Peyer's patch (tissue), 4 donors: ENCODE measurements around the gene PDGFC. TPM values are rescaled to one million over a fixed set of nuclear protein-coding genes. Genes with fewer than 3 reads are reported as not detected.

Source experiments
- DNase-seq, 3 donors: peaks; one replicate each; pipeline ENCODE4 v3.0.0-alpha.2; 2017 to 2019
- H3K27ac ChIP-seq, 4 donors: fragments of 200-600 bp; sonication (generic); one replicate each; pipeline ENCODE4 v1.5.1; 2016 to 2019
- H3K27me3 ChIP-seq, 2 donors: fragments of 200-600 bp; sonication (generic); one replicate each; pipeline ENCODE4 v1.5.1; 2019
- H3K36me3 ChIP-seq, 3 donors: fragments of 200-600 bp; sonication (generic); one replicate each; pipeline ENCODE4 v1.5.1; 2016 to 2019
- H3K4me1 ChIP-seq, 4 donors: fragments of 200-600 bp; sonication (generic); one replicate each; pipeline ENCODE4 v1.5.1; 2016 to 2019
- H3K4me3 ChIP-seq, 4 donors: fragments of 200-600 bp; sonication (generic); 1 replicate in 3 of 4; 2 replicates in 1 of 4; pipeline ENCODE4 v1.5.1; 2016 to 2019; ENCODE audit warnings: mild to moderate bottlenecking in 1 of 4
- H3K9me3 ChIP-seq, 4 donors: fragments of 200-600 bp; sonication (generic); one replicate each; pipeline ENCODE4 v1.5.1; 2016 to 2019; ENCODE audit warnings: mild to moderate bottlenecking in 1 of 4
- CTCF ChIP-seq, 6 experiments: fragments of 450-650 bp in 4 of 6; fragments of 200-600 bp in 2 of 6; sonication (generic) in 1 of 6; IDR thresholded peaks; one replicate each; pipeline ENCODE4 v1.5.1; 2017 to 2019; ENCODE audit warnings: antibody characterized with exemption in 6 of 6, mild to moderate bottlenecking in 3 of 6, moderate library complexity in 1 of 6
- POLR2A ChIP-seq, 2 donors: fragments of 450-650 bp; IDR thresholded peaks; one replicate each; pipeline ENCODE4 v1.5.1; 2017; ENCODE audit warnings: antibody characterized with exemption in 2 of 2, mild to moderate bottlenecking in 2 of 2, moderate library complexity in 2 of 2
- total RNA-seq, 4 donors: library from RNA; depleted of rRNA; stranded (reverse); fragments of >200 nt; gene quantifications; one replicate each; pipeline ENCODE4 v1.1.0, GENCODE V29; 2016

The PDGFC gene
- total RNA-seq, 4 donors from 2014 or later: 4.4 to 17.3 (median 11.5) TPM

GRCh38 chr4:156952078-156952759 is 19.4 kb downstream of the PDGFC start:
- Histone ChIP-seq H3K4me1 (no peaks in the 10 kb centered on the region), H3K36me3 (no peaks in the 10 kb centered on the region), H3K9me3 (no peaks in the 10 kb centered on the region), H3K4me3 (no peak overlapping the region), H3K27me3 (no peaks in the 10 kb centered on the region), H3K27ac (no peak overlapping the region)
- no peak for DNase-seq
- TF ChIP-seq POLR2A (IDR thresholded peaks at IDR 0.05): no peak
- no peak for TF ChIP-seq CTCF (IDR thresholded peaks at IDR 0.05)

- no peak for TF ChIP-seq CTCF (IDR thresholded peaks at IDR 0.05)
- H3K27ac ChIP-seq: no peak overlapping the region
- H3K36me3 ChIP-seq: no peaks in the 10 kb centered on the region
- DNase-seq: no peak
- no peaks in the 10 kb centered on the region for H3K27me3 ChIP-seq
- no peak overlapping the region for H3K4me3 ChIP-seq
- H3K4me1 ChIP-seq: no peaks in the 10 kb centered on the region
- H3K9me3 ChIP-seq: no peaks in the 10 kb centered on the region
These were observed 20.7 kb downstream of the PDGFC start for GRCh38 chr4:156950948-156951347.

GRCh38 chr4:156950090-156950489 is 21.5 kb downstream of the PDGFC start:
- DNase-seq: no peak
- peak overlapping the region in 2 of 4 donors; percentile 31 to 48 for H3K27ac ChIP-seq
- H3K27me3 ChIP-seq: no peaks in the 10 kb centered on the region
- H3K9me3 ChIP-seq: no peaks in the 10 kb centered on the region
- H3K36me3 ChIP-seq: no peaks in the 10 kb centered on the region
- H3K4me3 ChIP-seq: no peak overlapping the region
- peaks cover 0 to 4% (median 0%) of the 10 kb centered on the region in 4 donors for H3K4me1 ChIP-seq
- TF ChIP-seq CTCF (IDR thresholded peaks at IDR 0.05): no peak
- TF ChIP-seq POLR2A (IDR thresholded peaks at IDR 0.05): no peak

GRCh38 chr4:156949373-156949814 is 22.2 kb downstream of the PDGFC start:
- Histone ChIP-seq H3K36me3 (no peaks in the 10 kb centered on the region), H3K4me1 (peaks cover 0 to 4% (median 0%) of the 10 kb centered on the region in 4 donors), H3K27me3 (no peaks in the 10 kb centered on the region), H3K4me3 (no peak overlapping the region), H3K27ac (peak overlapping the region in 2 of 4 donors; percentile 31 to 48), H3K9me3 (no peaks in the 10 kb centered on the region)
- DNase-seq: no peak
- no peak for TF ChIP-seq POLR2A (IDR thresholded peaks at IDR 0.05)
- TF ChIP-seq CTCF (IDR thresholded peaks at IDR 0.05): no peak

- TF ChIP-seq POLR2A (IDR thresholded peaks at IDR 0.05) (no peak), CTCF (IDR thresholded peaks at IDR 0.05) (no peak)
- no peak for DNase-seq
- Histone ChIP-seq H3K27me3 (no peaks in the 10 kb centered on the region), H3K27ac (no peak overlapping the region), H3K4me1 (peaks cover 0 to 4% (median 0%) of the 10 kb centered on the region in 4 donors), H3K36me3 (no peaks in the 10 kb centered on the region), H3K4me3 (no peak overlapping the region), H3K9me3 (no peaks in the 10 kb centered on the region)
These were observed 22.9 kb downstream of the PDGFC start for GRCh38 chr4:156948738-156949137.
